ENCODE data around the gene ELP5.

DNA sequence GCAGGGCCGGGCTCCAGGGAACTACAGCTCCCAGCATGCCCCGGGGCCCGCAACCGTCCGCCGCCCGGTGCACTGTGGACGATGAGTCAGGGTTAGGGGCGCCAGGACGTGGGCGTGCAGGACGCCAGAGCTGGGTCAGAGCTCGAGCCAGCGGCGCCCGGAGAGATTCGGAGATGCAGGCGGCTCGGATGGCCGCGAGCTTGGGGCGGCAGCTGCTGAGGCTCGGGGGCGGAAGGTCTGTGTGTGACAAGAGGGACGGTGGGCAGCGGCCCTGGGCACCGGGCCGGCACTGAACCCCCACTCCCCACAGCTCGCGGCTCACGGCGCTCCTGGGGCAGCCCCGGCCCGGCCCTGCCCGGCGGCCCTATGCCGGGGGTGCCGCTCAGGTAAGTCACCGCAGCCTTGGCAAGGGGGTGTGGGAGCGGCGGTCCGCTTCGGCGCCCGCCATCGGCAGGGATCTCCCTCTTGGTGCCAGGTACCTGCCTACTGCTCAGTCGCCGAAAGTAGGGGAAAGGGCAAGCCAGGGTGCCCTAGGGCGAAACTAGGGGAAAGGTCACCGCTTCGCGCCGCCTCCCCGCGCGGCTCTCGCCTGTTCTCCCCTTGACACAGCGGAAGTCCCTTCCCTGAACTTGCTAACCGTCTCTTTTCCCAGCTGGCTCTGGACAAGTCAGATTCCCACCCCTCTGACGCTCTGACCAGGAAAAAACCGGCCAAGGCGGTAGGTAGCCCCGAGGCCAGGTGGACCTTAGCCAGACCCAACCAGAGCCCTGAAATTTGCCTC is 32.0 kb upstream of the ELP5 start, which contains the start of the genes ACADVL and DLG4:
- TF ChIP-seq EZH2phosphoT487 (IDR thresholded peaks at IDR 0.05; ENCODE audit: borderline replicate concordance) = no peak
- TF ChIP-seq, protein P1, sequence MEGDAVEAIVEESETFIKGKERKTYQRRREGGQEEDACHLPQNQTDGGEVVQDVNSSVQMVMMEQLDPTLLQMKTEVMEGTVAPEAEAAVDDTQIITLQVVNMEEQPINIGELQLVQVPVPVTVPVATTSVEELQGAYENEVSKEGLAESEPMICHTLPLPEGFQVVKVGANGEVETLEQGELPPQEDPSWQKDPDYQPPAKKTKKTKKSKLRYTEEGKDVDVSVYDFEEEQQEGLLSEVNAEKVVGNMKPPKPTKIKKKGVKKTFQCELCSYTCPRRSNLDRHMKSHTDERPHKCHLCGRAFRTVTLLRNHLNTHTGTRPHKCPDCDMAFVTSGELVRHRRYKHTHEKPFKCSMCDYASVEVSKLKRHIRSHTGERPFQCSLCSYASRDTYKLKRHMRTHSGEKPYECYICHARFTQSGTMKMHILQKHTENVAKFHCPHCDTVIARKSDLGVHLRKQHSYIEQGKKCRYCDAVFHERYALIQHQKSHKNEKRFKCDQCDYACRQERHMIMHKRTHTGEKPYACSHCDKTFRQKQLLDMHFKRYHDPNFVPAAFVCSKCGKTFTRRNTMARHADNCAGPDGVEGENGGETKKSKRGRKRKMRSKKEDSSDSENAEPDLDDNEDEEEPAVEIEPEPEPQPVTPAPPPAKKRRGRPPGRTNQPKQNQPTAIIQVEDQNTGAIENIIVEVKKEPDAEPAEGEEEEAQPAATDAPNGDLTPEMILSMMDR (conservative IDR thresholded peaks at IDR 0.05; ENCODE audit: low read length) = no peak

Data from Loucy (cell line).